MM.1S (cell line): ENCODE measurements around the gene KHSRP.

Experiments
- DNase-seq: peaks from one replicate; pipeline ENCODE4 v3.0.0-alpha.2; 2015
- H2AFZ ChIP-seq: fragments of 300-600 bp; sonication (generic); 2 replicates; pipeline ENCODE4 v1.6.0; 2016; ENCODE audit warnings: antibody characterized with exemption, low read length
- H3F3A ChIP-seq: fragments of 300-600 bp; sonication (generic); 2 replicates; pipeline ENCODE4 v1.6.1; 2016; ENCODE audit warnings: mild to moderate bottlenecking, antibody characterized with exemption, low read length, moderate library complexity, mixed read lengths; ENCODE audit not compliant: insufficient read depth
- H3K27ac ChIP-seq: fragments of 300-600 bp; sonication (generic); 2 replicates; pipeline ENCODE4 v1.5.1; 2016; ENCODE audit warnings: mild to moderate bottlenecking, low read length
- H3K27me3 ChIP-seq: fragments of 300-600 bp; sonication (generic); replicated peaks from 2 replicates; pipeline ENCODE4 v1.6.0; 2016; ENCODE audit warnings: low read length; ENCODE audit not compliant: insufficient read depth
- H3K36me3 ChIP-seq: fragments of 300-600 bp; sonication (generic); replicated peaks from 2 replicates; pipeline ENCODE4 v1.6.1; 2016; ENCODE audit warnings: mild to moderate bottlenecking, low read length, mixed read lengths; ENCODE audit not compliant: insufficient read depth
- H3K4me1 ChIP-seq: fragments of 300-600 bp; sonication (generic); 2 replicates; pipeline ENCODE4 v1.6.1; 2016; ENCODE audit warnings: low read length, mixed read lengths
- H3K4me2 ChIP-seq: fragments of 300-600 bp; sonication (generic); 2 replicates; pipeline ENCODE4 v1.6.0; 2016; ENCODE audit warnings: low read depth, low read length
- H3K4me3 ChIP-seq: fragments of 300-600 bp; sonication (generic); 2 replicates; pipeline ENCODE4 v1.5.1; 2016; ENCODE audit warnings: low read length, mixed read lengths
- H3K79me2 ChIP-seq: fragments of 300-600 bp; sonication (generic); 2 replicates; pipeline ENCODE4 v1.6.1; 2016; ENCODE audit warnings: mixed run types, low read length, mixed read lengths
- H3K9ac ChIP-seq: fragments of 300-600 bp; sonication (generic); 2 replicates; pipeline ENCODE4 v1.6.1; 2016; ENCODE audit warnings: low read length, mixed read lengths
- H3K9me2 ChIP-seq: fragments of 300-600 bp; sonication (generic); replicated peaks from 2 replicates; pipeline ENCODE4 v1.6.1; 2016; ENCODE audit warnings: mild to moderate bottlenecking, low read length, mixed read lengths; ENCODE audit not compliant: insufficient read depth
- H3K9me3 ChIP-seq: fragments of 300-600 bp; sonication (generic); replicated peaks from 2 replicates; pipeline ENCODE4 v1.6.1; 2016; ENCODE audit warnings: mild to moderate bottlenecking, low read length, mixed read lengths; ENCODE audit not compliant: insufficient read depth
- H4K20me1 ChIP-seq: fragments of 300-600 bp; sonication (generic); 2 replicates; pipeline ENCODE4 v1.6.1; 2016; ENCODE audit warnings: mild to moderate bottlenecking, low read length, moderate library complexity, mixed read lengths; ENCODE audit not compliant: insufficient read depth
- CTCF ChIP-seq: fragments of 300-600 bp; sonication (generic); IDR thresholded peaks from 2 replicates; pipeline ENCODE4 v1.5.1; 2016; ENCODE audit warnings: antibody characterized with exemption, low read length, mixed read lengths
- EZH2 ChIP-seq: fragments of 300-600 bp; sonication (generic); optimal IDR thresholded peaks from 2 replicates; pipeline ENCODE3; 2017; ENCODE audit warnings: low read depth, mild to moderate bottlenecking, antibody characterized with exemption, low read length, mixed read lengths
- EZH2phosphoT487 ChIP-seq: fragments of 300-600 bp; sonication (generic); IDR thresholded peaks from 2 replicates; pipeline ENCODE4 v1.6.1; 2018; ENCODE audit warnings: antibody characterized with exemption, low read length

KHSRP gene

GRCh38 chr19:6393074-6393982 lies 31.3 kb downstream of the KHSRP start, which contains the start of gene GTF2F1:
TSS of gene GTF2F1 (minus strand) at chr19:6393164. CDS start at chr19:6392995, 169 bp downstream.
- peak within 1 kb of the TSS; percentile 84 for H3K4me3 ChIP-seq
- no peaks in the 10 kb centered on the region for H3K9me2 ChIP-seq
- no peak for TF ChIP-seq EZH2phosphoT487
- TF ChIP-seq EZH2 = no peak
- TF ChIP-seq CTCF = no peak; the same call in 1 of the 2 replicates
- no peaks in the 10 kb centered on the region for H3F3A ChIP-seq
- no peaks in the 10 kb centered on the region for H3K27me3 ChIP-seq
- 0 out of 2 replicates have a peak, but pooled peaks cover 7% of the 10 kb centered on the region for H3K36me3 ChIP-seq
- H2AFZ ChIP-seq = peak within 1 kb of the TSS; percentile 98
- H3K9me3 ChIP-seq = no peaks in the 10 kb centered on the region
- H4K20me1 ChIP-seq = no peaks in the 10 kb centered on the region
- H3K27ac ChIP-seq = peak within 1 kb of the TSS; percentile 88
- peak within 1 kb of the TSS; percentile 78 for H3K4me2 ChIP-seq
- peaks cover 9% of the 10 kb centered on the region for H3K4me1 ChIP-seq
- peak; percentile 96 for DNase-seq
- peak within 1 kb of the TSS; percentile 88 for H3K9ac ChIP-seq
- H3K79me2 ChIP-seq = peaks cover 25% of the 10 kb centered on the region

GRCh38 chr19:6392221-6393073 lies 32.2 kb downstream of the KHSRP start:
- Histone ChIP-seq H3K27me3 (no peaks in the 10 kb centered on the region), H3K79me2 (peaks cover 25% of the 10 kb centered on the region), H4K20me1 (no peaks in the 10 kb centered on the region), H3K9me2 (no peaks in the 10 kb centered on the region), H3K27ac (peak overlapping the region; percentile 88; the same call in 1 of the 2 replicates), H3F3A (no peaks in the 10 kb centered on the region), H3K9me3 (no peaks in the 10 kb centered on the region), H3K36me3 (0 out of 2 replicates have a peak, but pooled peaks cover 7% of the 10 kb centered on the region), H2AFZ (peak overlapping the region; percentile 98), H3K4me2 (peak overlapping the region; percentile 78), H3K9ac (peak overlapping the region; percentile 88), H3K4me1 (peaks cover 9% of the 10 kb centered on the region), H3K4me3 (peak overlapping the region; percentile 84)
- TF ChIP-seq CTCF (no peak), EZH2 (no peak), EZH2phosphoT487 (no peak)
- DNase-seq = no peak

- peaks cover 19% of the 10 kb centered on the region for H3K79me2 ChIP-seq
- H3K9me2 ChIP-seq = no peaks in the 10 kb centered on the region
- 0 out of 2 replicates have a peak, but pooled peaks cover 7% of the 10 kb centered on the region for H3K36me3 ChIP-seq
- no peak overlapping the region for H3K4me3 ChIP-seq
- H3K27ac ChIP-seq = no peak overlapping the region
- TF ChIP-seq CTCF (no peak), EZH2phosphoT487 (no peak)
- H3K27me3 ChIP-seq = no peaks in the 10 kb centered on the region
- no peaks in the 10 kb centered on the region for H4K20me1 ChIP-seq
- no peak overlapping the region for H3K4me2 ChIP-seq
- no peak for DNase-seq
- H3K9ac ChIP-seq = no peak overlapping the region
- no peaks in the 10 kb centered on the region for H3K9me3 ChIP-seq
- no peak overlapping the region for H2AFZ ChIP-seq
- H3K4me1 ChIP-seq = peaks cover 8% of the 10 kb centered on the region
- no peaks in the 10 kb centered on the region for H3F3A ChIP-seq
Measured at GRCh38 chr19:6387372-6387771, 37.2 kb downstream of the KHSRP start.
